H9 (cell line): ENCODE measurements around the gene LIM2. TPM values are rescaled to one million over a fixed set of nuclear protein-coding genes. Genes with fewer than 3 reads are reported as not detected.
A peak's percentile ranks its signal among the peaks of the same experiment; 100 is the strongest.

Experiments used
- DNase-seq: peaks from one replicate; pipeline ENCODE4 v3.0.0-alpha.2; 2017
- H2AFZ ChIP-seq: one replicate; pipeline ENCODE4 v1.6.1; 2013; ENCODE audit warnings: mild to moderate bottlenecking, low read length, control low read depth, moderate library complexity
- H2AK5ac ChIP-seq: 2 replicates; pipeline ENCODE4 v1.6.1; 2013; ENCODE audit warnings: low read length, control low read depth, mixed read lengths; ENCODE audit not compliant: insufficient read length
- H2BK120ac ChIP-seq: one replicate; pipeline ENCODE4 v1.6.1; 2013; ENCODE audit warnings: low read depth, mild to moderate bottlenecking, low read length, control low read depth, inconsistent platforms; ENCODE audit not compliant: poor library complexity, severe bottlenecking
- H2BK12ac ChIP-seq: 2 replicates; pipeline ENCODE4 v1.6.1; 2013; ENCODE audit warnings: low read length, control low read depth, mixed read lengths, low read depth; ENCODE audit not compliant: insufficient read length
- H2BK15ac ChIP-seq: 2 replicates; pipeline ENCODE4 v1.6.1; 2013; ENCODE audit warnings: low read depth, low read length, control low read depth
- H2BK20ac ChIP-seq: one replicate; pipeline ENCODE4 v1.6.1; 2013; ENCODE audit warnings: low read depth, mild to moderate bottlenecking, low read length, control low read depth, inconsistent platforms; ENCODE audit not compliant: poor library complexity, severe bottlenecking
- H2BK5ac ChIP-seq: 2 replicates; pipeline ENCODE4 v1.6.1; 2013; ENCODE audit warnings: low read length, control low read depth, mixed read lengths; ENCODE audit not compliant: insufficient read length
- H3K14ac ChIP-seq: 2 replicates; pipeline ENCODE4 v1.6.1; 2013; ENCODE audit warnings: low read length, control low read depth; ENCODE audit not compliant: insufficient read depth
- H3K18ac ChIP-seq: 2 replicates; pipeline ENCODE4 v1.6.1; 2013; ENCODE audit warnings: low read depth, mild to moderate bottlenecking, mixed read lengths, low read length, control low read depth; ENCODE audit not compliant: insufficient read length
- H3K23ac ChIP-seq: 2 replicates; pipeline ENCODE4 v1.6.1; 2013; ENCODE audit warnings: low read length, control low read depth, mixed read lengths, low read depth; ENCODE audit not compliant: insufficient read length
- H3K23me2 ChIP-seq: 2 replicates; pipeline ENCODE4 v1.6.1; 2013; ENCODE audit warnings: low read depth, mild to moderate bottlenecking, mixed read lengths, low read length, control low read depth; ENCODE audit not compliant: insufficient read length, poor library complexity, severe bottlenecking
- H3K27ac ChIP-seq: 2 replicates; pipeline ENCODE4 v1.5.1; 2013; ENCODE audit warnings: low read length, control low read depth, mixed read lengths, low read depth; ENCODE audit not compliant: insufficient read length
- H3K27me3 ChIP-seq: 2 replicates; pipeline ENCODE4 v1.6.1; 2013; ENCODE audit warnings: low read length, control low read depth, inconsistent platforms; ENCODE audit not compliant: insufficient read depth
- H3K4ac ChIP-seq: 2 replicates; pipeline ENCODE4 v1.6.1; 2013; ENCODE audit warnings: low read depth, mild to moderate bottlenecking, control low read depth, inconsistent platforms, low read length, moderate library complexity
- H3K4me1 ChIP-seq: 2 replicates; pipeline ENCODE4 v1.6.1; 2013; ENCODE audit warnings: low read length, control low read depth, inconsistent platforms; ENCODE audit not compliant: insufficient read depth
- H3K4me2 ChIP-seq: 2 replicates; pipeline ENCODE4 v1.6.1; 2013; ENCODE audit warnings: low read length, control low read depth, mixed read lengths; ENCODE audit not compliant: insufficient read length, insufficient read depth
- H3K56ac ChIP-seq: 2 replicates; pipeline ENCODE4 v1.6.1; 2013; ENCODE audit warnings: low read depth, mild to moderate bottlenecking, mixed read lengths, low read length, control low read depth; ENCODE audit not compliant: insufficient read length
- H3K79me1 ChIP-seq: 2 replicates; pipeline ENCODE4 v1.6.1; 2013; ENCODE audit warnings: low read depth, mild to moderate bottlenecking, moderate library complexity, low read length, control low read depth, inconsistent platforms; ENCODE audit not compliant: insufficient read depth, poor library complexity, severe bottlenecking
- H3K79me2 ChIP-seq: 2 replicates; pipeline ENCODE4 v1.6.1; 2013; ENCODE audit warnings: low read length, control low read depth, inconsistent platforms; ENCODE audit not compliant: insufficient read depth
- H3K9ac ChIP-seq: 2 replicates; pipeline ENCODE4 v1.6.1; 2013; ENCODE audit warnings: low read length, control low read depth, mixed read lengths; ENCODE audit not compliant: insufficient read length; ENCODE audit errors: extremely low read depth
- H3K9me3 ChIP-seq: one replicate; pipeline ENCODE4 v1.6.1; 2013; ENCODE audit warnings: low read depth, low read length, inconsistent platforms; ENCODE audit not compliant: control insufficient read depth
- H3T11ph ChIP-seq: one replicate; pipeline ENCODE4 v1.6.1; 2013; ENCODE audit warnings: mild to moderate bottlenecking, low read length, control low read depth, inconsistent platforms
- H4K20me1 ChIP-seq: one replicate; pipeline ENCODE4 v1.6.1; 2013; ENCODE audit not compliant: control insufficient read depth, insufficient read length, insufficient read depth
- H4K5ac ChIP-seq: 2 replicates; pipeline ENCODE4 v1.6.1; 2013; ENCODE audit warnings: low read depth, mild to moderate bottlenecking, mixed read lengths, low read length, control low read depth; ENCODE audit not compliant: insufficient read length
- H4K8ac ChIP-seq: replicated peaks from 2 replicates; pipeline ENCODE4 v1.6.1; 2013; ENCODE audit warnings: low read length, control low read depth, mixed read lengths, low read depth; ENCODE audit not compliant: insufficient read length
- H4K91ac ChIP-seq: 2 replicates; pipeline ENCODE4 v1.6.1; 2013; ENCODE audit warnings: low read depth, mild to moderate bottlenecking, moderate library complexity, mixed read lengths, low read length, control low read depth; ENCODE audit not compliant: insufficient read length
- H3K27ac Mint-ChIP-seq, 3 experiments: 2 replicates in 2 of 3; 3 replicates in 1 of 3; pipeline ENCODE4 v1.8.0; 2020 to 2021; ENCODE audit warnings: mixed read lengths in 3 of 3, mild to moderate bottlenecking in 1 of 3, moderate library complexity in 1 of 3
- H3K27me3 Mint-ChIP-seq: 2 replicates; pipeline ENCODE4 v1.8.0; 2021; ENCODE audit warnings: low read depth, mild to moderate bottlenecking, moderate library complexity, mixed read lengths
- H3K36me3 Mint-ChIP-seq, 3 experiments: 2 replicates in 2 of 3; 3 replicates in 1 of 3; pipeline ENCODE4 v1.8.0; 2020 to 2021; ENCODE audit warnings: low read depth in 3 of 3, mixed read lengths in 3 of 3; ENCODE audit not compliant: insufficient read depth in 1 of 3
- H3K4me1 Mint-ChIP-seq, 2 experiments: 2 replicates each; pipeline ENCODE4 v1.8.0; 2020; ENCODE audit warnings: mixed read lengths in 2 of 2
- H3K4me3 Mint-ChIP-seq, 2 experiments: 2 replicates in 1 of 2; 3 replicates in 1 of 2; pipeline ENCODE4 v1.8.0; 2020 to 2021; ENCODE audit warnings: mild to moderate bottlenecking in 2 of 2, mixed read lengths in 2 of 2, moderate library complexity in 1 of 2
- H3K9me3 Mint-ChIP-seq, 2 experiments: 2 replicates in 1 of 2; 3 replicates in 1 of 2; pipeline ENCODE4 v1.8.0; 2020; ENCODE audit warnings: mild to moderate bottlenecking in 2 of 2, mixed read lengths in 2 of 2, moderate library complexity in 1 of 2
- whole genome bisulfite sequencing: extraction: QIAGEN DNeasy Blood & Tissue Kit; methylation state at CpG from one replicate; pipeline ENCODE4 v1.1.7; 2013; ENCODE audit warnings: missing lambda C conversion rate, low lambda C conversion rate, mixed read lengths; ENCODE audit not compliant: insufficient read length; ENCODE audit errors: extremely low coverage; 5-methylcytosine and 5-hydroxymethylcytosine counted together
- total RNA-seq: library from RNA; stranded (reverse); gene quantifications from 2 replicates; pipeline ENCODE4 v1.2.1, GENCODE V29; 2021
- TF ChIP-seq, protein P1 (sequence below): fragments of 200-600 bp; sonication (generic); conservative IDR thresholded peaks from 3 replicates; pipeline ENCODE4 v1.8.0; 2021; ENCODE audit warnings: antibody characterized with exemption, mild to moderate bottlenecking

Gene LIM2
- total RNA-seq, 1 experiment from 2014 or later = not detected

DNA sequence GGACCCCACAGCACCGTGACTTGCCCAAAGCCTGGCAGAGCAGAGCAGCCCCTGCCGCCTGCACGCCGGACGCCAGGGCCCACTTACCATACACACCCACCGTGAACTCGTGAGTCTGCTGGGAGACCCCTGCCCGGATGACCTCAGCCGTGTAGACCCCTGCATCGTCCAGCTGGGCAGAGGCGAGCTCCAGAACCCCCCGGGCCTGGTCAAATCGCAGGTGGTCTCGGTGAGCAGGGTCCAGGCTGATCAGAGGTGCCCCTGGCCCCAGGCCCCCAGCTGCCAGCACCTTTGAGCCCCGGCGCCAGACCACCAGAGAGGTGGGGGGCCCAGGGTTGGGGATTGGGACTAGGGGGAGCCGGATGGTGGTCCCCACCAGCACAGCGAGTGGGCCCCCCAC is 46.7 kb downstream of the LIM2 start:
- H3K4me1 ChIP-seq = peaks cover 14% of the 10 kb centered on the region
- H2BK5ac ChIP-seq = no peak overlapping the region
- no peak overlapping the region for H3K18ac ChIP-seq
- H3K4me1 Mint-ChIP-seq = peaks cover 23 to 29% of the 10 kb centered on the region in 2 experiments
- H3K56ac ChIP-seq = no peak overlapping the region
- no peak overlapping the region for H2BK15ac ChIP-seq
- H2BK120ac ChIP-seq = no peak overlapping the region
- no peaks in the 10 kb centered on the region for H3K79me2 ChIP-seq
- peaks cover 6% of the 10 kb centered on the region for H3K23me2 ChIP-seq
- no peak overlapping the region for H3K14ac ChIP-seq
- H4K5ac ChIP-seq = no peak overlapping the region
- H3K23ac ChIP-seq = no peak overlapping the region
- H3K36me3 Mint-ChIP-seq = peaks cover 5 to 11% (median 8%) of the 10 kb centered on the region in 3 experiments; a peak in 5 of 7 replicates
- peak overlapping the region; percentile 61 to 82 for H3K4me3 Mint-ChIP-seq
- H3K9me3 ChIP-seq = no peaks in the 10 kb centered on the region
- H3K9me3 Mint-ChIP-seq = no peaks in the 10 kb centered on the region; a peak in 1 of 5 replicates
- no peak overlapping the region for H4K91ac ChIP-seq
- H3K27ac ChIP-seq = no peak overlapping the region
- no peak overlapping the region for H3K4ac ChIP-seq
- TF ChIP-seq, protein P1, sequence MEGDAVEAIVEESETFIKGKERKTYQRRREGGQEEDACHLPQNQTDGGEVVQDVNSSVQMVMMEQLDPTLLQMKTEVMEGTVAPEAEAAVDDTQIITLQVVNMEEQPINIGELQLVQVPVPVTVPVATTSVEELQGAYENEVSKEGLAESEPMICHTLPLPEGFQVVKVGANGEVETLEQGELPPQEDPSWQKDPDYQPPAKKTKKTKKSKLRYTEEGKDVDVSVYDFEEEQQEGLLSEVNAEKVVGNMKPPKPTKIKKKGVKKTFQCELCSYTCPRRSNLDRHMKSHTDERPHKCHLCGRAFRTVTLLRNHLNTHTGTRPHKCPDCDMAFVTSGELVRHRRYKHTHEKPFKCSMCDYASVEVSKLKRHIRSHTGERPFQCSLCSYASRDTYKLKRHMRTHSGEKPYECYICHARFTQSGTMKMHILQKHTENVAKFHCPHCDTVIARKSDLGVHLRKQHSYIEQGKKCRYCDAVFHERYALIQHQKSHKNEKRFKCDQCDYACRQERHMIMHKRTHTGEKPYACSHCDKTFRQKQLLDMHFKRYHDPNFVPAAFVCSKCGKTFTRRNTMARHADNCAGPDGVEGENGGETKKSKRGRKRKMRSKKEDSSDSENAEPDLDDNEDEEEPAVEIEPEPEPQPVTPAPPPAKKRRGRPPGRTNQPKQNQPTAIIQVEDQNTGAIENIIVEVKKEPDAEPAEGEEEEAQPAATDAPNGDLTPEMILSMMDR = no peak
- no peak overlapping the region for H3K27ac Mint-ChIP-seq
- H2BK12ac ChIP-seq = no peak overlapping the region
- H3K79me1 ChIP-seq = no peaks in the 10 kb centered on the region
- H2AK5ac ChIP-seq = no peak overlapping the region
- no CpG with 5 or more reads among the region's 18 CpGs for WGBS
- H2BK20ac ChIP-seq = no peak overlapping the region
- H3K4me2 ChIP-seq = peak overlapping the region; percentile 55
- no peaks in the 10 kb centered on the region for H3K27me3 ChIP-seq
- no peaks in the 10 kb centered on the region for H4K20me1 ChIP-seq
- H2AFZ ChIP-seq = no peak overlapping the region
- H3T11ph ChIP-seq = no peak overlapping the region
- no peak overlapping the region for H4K8ac ChIP-seq
- no peak overlapping the region for H3K9ac ChIP-seq
- peaks cover 19% of the 10 kb centered on the region for H3K27me3 Mint-ChIP-seq
- DNase-seq = no peak
